GM12878 (cell line): ENCODE measurements around the gene RHEBL1. TPM values are rescaled to one million over a fixed set of nuclear protein-coding genes. Genes with fewer than 3 reads are reported as not detected.
A peak's percentile ranks its signal among the peaks of the same experiment; 100 is the strongest.

Experiments
- ATF7 ChIP-seq: fragments of 450-650 bp; IDR thresholded peaks from 2 replicates; pipeline ENCODE4 v1.6.1; 2016; ENCODE audit warnings: low read depth, mild to moderate bottlenecking
- BRCA1 ChIP-seq: IDR thresholded peaks from 2 replicates; pipeline ENCODE4 v1.6.1; 2011; ENCODE audit warnings: low read depth, low read length, improper control_type of control experiment
- E4F1 ChIP-seq: fragments of 450-650 bp; IDR thresholded peaks from 2 replicates; pipeline ENCODE4 v1.6.1; 2018; ENCODE audit warnings: borderline replicate concordance, mild to moderate bottlenecking; ENCODE audit not compliant: partially characterized antibody
- EGR1 ChIP-seq, 2 experiments: IDR thresholded peaks; 1 replicate in 1 of 2; 2 replicates in 1 of 2; pipeline ENCODE4 v1.6.1; 2011 to 2012; ENCODE audit warnings: low read depth in 2 of 2, low read length in 2 of 2, borderline replicate concordance in 1 of 2, mild to moderate bottlenecking in 1 of 2, moderate library complexity in 1 of 2
- HDAC6 ChIP-seq: fragments of 200-600 bp; sonication (generic); IDR thresholded peaks from one replicate; pipeline ENCODE4 v1.8.0; 2017; ENCODE audit warnings: antibody characterized with exemption; ENCODE audit not compliant: unreplicated experiment
- HDGF ChIP-seq: fragments of 450-650 bp; IDR thresholded peaks from 2 replicates; pipeline ENCODE4 v1.6.1; 2016; ENCODE audit warnings: antibody characterized with exemption
- HSF1 ChIP-seq: fragments of 150-350 bp; IDR thresholded peaks from 2 replicates; pipeline ENCODE4 v1.6.1; 2014; ENCODE audit warnings: mild to moderate bottlenecking, low read depth, low read length
- IRF5 ChIP-seq: fragments of 450-650 bp; IDR thresholded peaks from 2 replicates; pipeline ENCODE4 v1.6.1; 2017; ENCODE audit warnings: borderline replicate concordance
- KAT2A ChIP-seq: conservative IDR thresholded peaks from 2 replicates; pipeline ENCODE4 v1.6.1; 2011; ENCODE audit warnings: low read depth, low read length; ENCODE audit not compliant: control insufficient read depth
- PML ChIP-seq: IDR thresholded peaks from 2 replicates; pipeline ENCODE4 v1.6.1; 2012; ENCODE audit warnings: low read length, inconsistent platforms
- RAD21 ChIP-seq: IDR thresholded peaks from 2 replicates; pipeline ENCODE4 v1.6.1; 2011; ENCODE audit warnings: mild to moderate bottlenecking, low read depth, low read length, moderate library complexity; ENCODE audit not compliant: insufficient read depth
- SMAD5 ChIP-seq: IDR thresholded peaks from 2 replicates; pipeline ENCODE4 v1.6.1; 2016; ENCODE audit warnings: antibody characterized with exemption, low read depth
- SRF ChIP-seq, 2 experiments: IDR thresholded peaks; 2 replicates each; pipeline ENCODE4 v1.6.1; 2011; ENCODE audit warnings: low read depth in 2 of 2, low read length in 2 of 2, mild to moderate bottlenecking in 1 of 2, moderate library complexity in 1 of 2
- TAF1 ChIP-seq: IDR thresholded peaks from 2 replicates; pipeline ENCODE4 v1.6.1; 2011; ENCODE audit warnings: mild to moderate bottlenecking, low read depth, low read length, borderline replicate concordance
- TCF7 ChIP-seq: IDR thresholded peaks from 2 replicates; pipeline ENCODE4 v1.6.1; 2014; ENCODE audit warnings: antibody characterized with exemption, borderline replicate concordance
- USF1 ChIP-seq: IDR thresholded peaks from 2 replicates; pipeline ENCODE4 v1.6.1; 2011; ENCODE audit warnings: borderline replicate concordance, low read depth, mild to moderate bottlenecking, moderate library complexity, mixed read lengths, low read length; ENCODE audit not compliant: insufficient read depth; ENCODE audit errors: extremely low read length
- YY1 ChIP-seq: IDR thresholded peaks from 2 replicates; pipeline ENCODE4 v1.6.1; 2011; ENCODE audit warnings: low read depth, mild to moderate bottlenecking, low read length
- ZBTB33 ChIP-seq: fragments of 450-650 bp; IDR thresholded peaks from 2 replicates; pipeline ENCODE4 v1.6.1; 2017; ENCODE audit warnings: mild to moderate bottlenecking
- ZNF622 ChIP-seq: fragments of 450-650 bp; IDR thresholded peaks from 2 replicates; pipeline ENCODE4 v1.6.1; 2017; ENCODE audit warnings: mild to moderate bottlenecking, inconsistent platforms
- polyA plus RNA-seq, 11 experiments: library from polyadenylated mRNA; depleted of rRNA in 4 of 11; unstranded in 6 of 11; stranded (reverse) in 5 of 11; fragments of >200 nt; fragmentation: Nextera tagmentation in 4 of 11; fragmentation: Illumina TruSeq in 1 of 11; extraction: Ambion mirVana in 4 of 11; extraction: Trizol in 1 of 11; gene quantifications; 1 replicate in 1 of 11; 2 replicates in 10 of 11; pipeline versions ENCODE4 v1.2.1 to v1.2.3, GENCODE V29; 2011 to 2016; ENCODE audit warnings: inconsistent platforms in 2 of 11, missing spikeins in 2 of 11, low read depth in 1 of 11
- total RNA-seq, 4 experiments: library from RNA; depleted of rRNA in 3 of 4; stranded (reverse); fragments of >200 nt in 3 of 4; fragmentation: Illumina TruSeq in 1 of 4; extraction: Trizol in 1 of 4; gene quantifications; 2 replicates each; pipeline versions ENCODE4 v1.2.1 to v1.2.3, GENCODE V29; 2013 to 2021

The RHEBL1 gene
- total and polyA plus RNA-seq, 10 of the 15 experiments (the other 5 are each of a cell fraction or from before 2014, with no cell fraction given) = 5.9 to 18.7 (median 12.0) TPM

- TF ChIP-seq RAD21 (no peak), PML (no peak), KAT2A (no peak), ZNF622 (no peak), HDAC6 (no peak), USF1 (no peak), IRF5 (no peak), TCF7 (no peak), HDGF (peak; percentile 74), YY1 (0 out of 2 replicates have a peak, but pooled peaks have one; percentile 17), TAF1 (no peak), ATF7 (no peak), HSF1 (no peak), SRF (IDR thresholded peaks at IDR 0.05; ENCODE audit: low read depth in 2 of 2, low read length in 2 of 2) (no peak), ZBTB33 (no peak), BRCA1 (no peak), E4F1 (no peak), SMAD5 (no peak), EGR1 (IDR thresholded peaks at IDR 0.05; ENCODE audit: borderline replicate concordance in 1 of 2, low read depth in 2 of 2, low read length in 2 of 2) (no peak)
Observed at GRCh38 chr12:49055978-49056754, 13.6 kb downstream of the RHEBL1 start (continued).
